ENCODE data around the gene CHL1. TPM values are rescaled to one million over a fixed set of nuclear protein-coding genes. Genes with fewer than 3 reads are reported as not detected.

Gene CHL1
- polyA plus RNA-seq, 4 donors: 11.0 to 24.0 (median 17.4) TPM

DNA sequence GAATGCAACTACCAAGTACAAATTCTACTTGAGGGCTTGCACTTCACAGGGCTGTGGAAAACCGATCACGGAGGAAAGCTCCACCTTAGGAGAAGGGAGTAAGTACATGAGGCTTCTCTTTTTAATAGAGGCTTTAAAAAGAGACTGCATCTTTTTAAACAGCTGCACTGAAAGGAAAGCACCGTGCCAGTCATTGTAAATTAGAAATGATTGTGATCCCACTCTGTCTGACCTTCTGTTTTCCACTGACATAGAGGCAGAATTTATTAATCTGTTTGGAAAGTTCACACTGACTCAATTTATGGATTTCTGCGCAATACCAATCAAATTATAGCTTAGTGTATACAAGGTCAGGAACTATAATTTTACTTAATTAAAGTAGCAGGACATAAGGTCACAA lies 198.2 kb downstream of the CHL1 start:
- DNase-seq (ENCODE audit: low read depth in 4 of 4, low spot score in 3 of 4): no peak

DNA sequence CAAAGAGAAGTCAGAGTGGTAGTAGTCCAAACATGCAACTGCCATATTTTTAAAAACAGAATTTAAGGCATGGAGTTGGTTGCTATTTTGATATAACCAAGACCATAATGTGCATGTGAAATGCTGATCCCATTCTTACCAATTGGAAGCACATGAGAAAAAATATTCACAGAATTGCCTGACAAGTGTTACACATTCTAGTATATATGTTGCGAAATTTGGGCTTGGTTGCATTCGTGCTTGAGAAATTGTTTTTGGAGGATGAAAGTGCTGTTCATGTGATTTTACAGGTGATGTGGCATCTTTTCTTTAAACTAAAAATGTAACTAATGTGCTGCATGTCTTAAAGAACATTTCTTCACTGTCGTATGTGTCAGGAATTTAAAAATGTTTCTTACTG lies 199.7 kb downstream of the CHL1 start:
- no peak for DNase-seq (ENCODE audit: low read depth in 4 of 4, low spot score in 3 of 4)

DNA sequence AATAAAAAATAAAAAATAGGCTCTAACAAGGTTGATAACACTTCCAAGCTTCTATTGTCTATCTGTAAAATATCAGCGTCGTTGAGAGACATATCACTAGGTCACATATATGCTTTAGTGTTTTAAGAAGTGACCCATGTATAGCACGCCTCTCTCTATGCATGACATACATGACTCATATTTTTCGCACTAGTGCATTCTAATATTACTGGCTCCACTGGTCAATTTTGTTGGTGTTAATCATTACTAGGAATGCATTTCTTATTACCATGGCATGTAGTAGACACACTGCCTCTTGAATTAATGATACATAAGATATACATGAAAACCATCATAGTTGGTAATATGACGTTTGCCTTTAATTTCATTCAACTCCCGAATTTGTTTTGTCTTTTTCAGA lies 203.1 kb downstream of the CHL1 start:
- DNase-seq (ENCODE audit: low read depth in 4 of 4, low spot score in 3 of 4): no peak

DNA sequence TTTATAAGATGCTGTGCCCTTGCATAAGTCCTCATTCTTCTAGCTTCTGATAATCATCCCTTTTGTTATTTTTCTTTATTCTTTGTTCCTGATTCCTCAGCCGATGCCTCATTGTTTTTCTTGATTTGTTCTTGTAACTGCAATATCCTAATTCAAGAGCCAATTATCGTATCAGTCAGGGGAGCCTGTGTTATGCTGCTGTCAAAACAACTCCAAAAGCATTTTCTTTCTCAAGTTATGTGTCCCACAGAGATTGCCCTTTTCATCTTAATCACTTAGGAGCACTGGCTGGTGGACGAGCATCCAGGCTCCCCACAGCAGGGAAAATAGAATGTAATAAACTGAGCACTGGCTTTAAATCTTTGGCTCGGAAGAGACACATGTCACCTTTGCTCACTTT lies 207.3 kb downstream of the CHL1 start:
- no peak for DNase-seq (ENCODE audit: low read depth in 4 of 4, low spot score in 3 of 4)

DNA sequence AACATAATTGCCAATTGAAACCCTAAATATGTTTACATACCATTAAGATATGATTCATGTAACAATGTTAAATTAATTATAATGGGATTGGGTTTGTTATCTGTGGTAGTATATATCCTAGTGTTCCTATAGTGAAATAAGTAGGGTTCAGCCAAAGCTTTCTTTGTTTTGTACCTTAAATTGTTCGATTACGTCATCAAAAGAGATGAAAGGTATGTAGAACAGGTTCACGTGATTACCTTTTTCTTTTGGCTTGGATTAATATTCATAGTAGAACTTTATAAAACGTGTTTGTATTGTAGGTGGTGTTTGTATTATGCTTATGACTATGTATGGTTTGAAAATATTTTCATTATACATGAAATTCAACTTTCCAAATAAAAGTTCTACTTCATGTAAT lies 212.4 kb downstream of the CHL1 start:
- DNase-seq (ENCODE audit: low read depth in 4 of 4, low spot score in 3 of 4): no peak

DNA sequence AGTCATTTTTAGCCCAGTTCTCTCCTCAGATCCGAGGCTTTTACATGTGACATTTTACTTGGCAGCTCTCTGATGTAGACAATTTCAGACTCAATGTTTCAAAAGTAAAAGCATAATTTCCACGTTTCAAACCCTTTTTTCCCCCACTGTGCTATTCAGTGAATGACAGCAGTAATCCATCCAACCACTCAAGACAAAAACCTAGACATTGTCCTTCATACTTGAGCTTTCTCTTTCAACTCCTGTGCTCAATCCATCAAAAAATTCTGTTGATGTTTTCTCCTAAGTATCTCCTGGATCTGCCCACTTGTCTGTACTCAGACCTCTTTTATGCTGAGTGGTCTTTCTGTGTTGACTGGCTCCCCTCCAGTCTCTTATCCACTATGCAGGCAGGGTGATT lies 214.7 kb downstream of the CHL1 start:
- DNase-seq (ENCODE audit: low read depth in 4 of 4, low spot score in 3 of 4): no peak

DNA sequence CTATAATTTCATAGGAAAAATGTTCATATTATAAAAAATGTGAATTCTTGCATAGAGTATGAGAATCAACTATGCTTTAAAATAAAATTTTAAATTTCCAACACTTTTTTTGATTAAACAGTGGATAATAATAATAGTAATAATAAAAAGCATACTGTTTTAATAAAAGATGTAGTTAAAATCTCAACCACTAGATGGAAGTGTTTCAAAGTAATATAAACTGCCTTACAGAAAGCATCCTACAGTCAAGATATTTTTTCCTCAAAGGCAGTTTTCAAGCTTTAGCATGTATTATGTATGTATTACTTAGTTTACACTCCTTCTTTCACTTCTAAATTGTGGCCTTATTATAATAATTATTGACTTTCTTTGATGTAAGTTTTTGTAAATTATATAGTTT lies 217.5 kb downstream of the CHL1 start:
- DNase-seq (ENCODE audit: low read depth in 4 of 4, low spot score in 3 of 4): no peak

DNA sequence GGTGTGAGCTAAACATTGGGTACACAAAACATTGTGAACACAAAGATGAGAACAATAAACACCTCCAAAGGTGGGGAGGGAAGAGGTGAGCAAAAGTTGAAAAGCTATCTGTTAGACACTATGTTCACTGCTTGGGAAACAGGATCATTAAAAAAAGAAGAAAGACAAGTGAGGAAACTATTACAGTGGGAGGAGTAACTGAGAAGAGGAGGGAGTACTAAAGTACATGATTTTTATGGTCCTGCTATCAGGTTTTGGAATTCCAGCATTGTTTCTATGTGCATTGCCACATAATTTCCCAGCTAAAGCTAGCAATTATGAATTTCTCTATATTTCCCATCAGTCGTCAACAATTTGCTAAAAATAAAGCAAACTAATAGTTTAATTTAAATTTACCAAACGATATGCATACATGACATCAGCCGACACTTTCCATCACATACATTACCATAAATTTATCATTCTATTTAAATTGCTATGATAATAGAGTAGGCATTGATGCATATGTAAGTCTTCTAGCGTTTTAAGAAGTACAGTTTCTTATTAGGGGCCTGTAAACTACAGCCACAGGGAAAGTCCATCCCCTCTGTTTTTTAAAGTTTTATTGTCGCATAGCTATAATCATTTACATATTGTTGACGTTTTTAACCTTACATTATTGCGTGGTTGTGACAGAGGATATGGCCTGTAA lies 221.8 kb downstream of the CHL1 start:
- DNase-seq (ENCODE audit: low read depth in 4 of 4, low spot score in 3 of 4): no peak

DNA sequence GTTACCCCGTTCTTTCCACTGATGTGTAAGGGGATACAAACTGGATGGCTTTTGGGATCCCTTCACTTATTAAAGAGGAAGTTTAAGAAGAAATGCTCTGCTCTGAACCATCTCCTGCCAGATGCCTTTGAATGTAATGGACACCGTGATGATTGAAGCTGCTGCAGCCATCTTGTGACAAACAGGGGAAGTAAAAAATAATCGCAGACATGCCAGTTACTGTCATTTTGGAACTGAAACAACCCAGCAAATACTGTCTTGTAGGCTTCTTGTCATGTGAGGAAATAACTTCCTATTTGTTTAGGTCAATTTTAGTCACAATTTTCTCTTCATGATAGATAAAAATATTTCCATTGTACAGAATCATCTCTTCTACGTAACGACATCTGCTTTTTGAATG lies 224.0 kb downstream of the CHL1 start:
- DNase-seq (ENCODE audit: low read depth in 4 of 4, low spot score in 3 of 4): no peak

DNA sequence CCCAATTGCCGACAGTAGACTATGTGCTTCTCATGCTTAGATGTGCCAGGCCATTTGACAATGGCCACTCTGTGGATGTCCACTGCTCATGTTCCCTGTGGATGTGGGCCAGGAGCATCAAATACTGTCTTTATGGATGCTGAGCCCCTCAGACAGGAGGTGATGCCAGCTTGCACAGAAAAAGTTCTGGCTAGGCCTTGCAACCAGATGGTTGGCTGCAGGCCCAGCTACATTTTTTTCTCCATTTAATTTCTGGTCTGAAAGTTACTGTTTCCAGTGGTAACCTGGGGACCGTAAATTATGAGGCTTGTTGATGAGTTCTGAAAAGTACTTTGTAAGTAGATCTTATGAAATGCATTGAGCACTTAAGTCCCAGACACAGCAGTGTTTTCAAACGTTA lies 228.5 kb downstream of the CHL1 start:
- no peak for DNase-seq (ENCODE audit: low read depth in 4 of 4, low spot score in 3 of 4)

DNA sequence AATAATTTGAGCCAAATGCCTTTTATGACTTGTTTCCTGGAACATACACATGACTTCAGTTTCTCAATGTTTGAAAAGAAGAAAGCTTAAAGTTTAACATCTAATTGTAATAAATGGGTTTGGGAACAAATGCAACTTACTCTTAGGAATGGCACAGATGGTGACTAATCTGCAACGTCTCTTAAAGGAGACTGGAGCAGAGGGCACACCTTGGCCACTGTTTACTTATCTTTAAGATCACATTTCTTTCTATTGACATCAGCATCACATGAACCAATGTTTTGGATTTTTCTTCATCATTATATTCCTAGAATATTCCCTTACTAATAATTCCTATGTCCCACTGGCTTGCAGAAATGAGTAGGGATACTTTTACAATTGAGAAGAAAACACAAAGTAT lies 229.5 kb downstream of the CHL1 start:
- DNase-seq (ENCODE audit: low read depth in 4 of 4, low spot score in 3 of 4): no peak

DNA sequence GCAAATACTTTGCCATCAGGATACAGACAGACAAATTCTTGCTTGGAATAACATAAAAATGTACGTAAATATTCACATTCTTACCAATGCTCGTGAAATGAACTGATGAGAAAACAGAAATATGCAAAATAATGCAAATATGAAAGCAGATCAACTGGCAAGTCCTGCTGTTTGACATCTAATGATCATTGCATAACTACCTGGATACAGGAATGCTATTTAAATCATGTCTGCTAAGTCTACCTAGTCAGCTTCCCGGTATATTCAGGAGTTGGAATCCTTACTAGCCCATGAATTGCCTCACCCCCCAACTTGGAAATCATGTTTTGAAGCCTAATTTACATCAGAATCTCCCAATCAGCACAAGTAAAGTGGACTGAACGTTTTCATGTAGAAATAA lies 230.6 kb downstream of the CHL1 start:
- no peak for DNase-seq (ENCODE audit: low read depth in 4 of 4, low spot score in 3 of 4)

DNA sequence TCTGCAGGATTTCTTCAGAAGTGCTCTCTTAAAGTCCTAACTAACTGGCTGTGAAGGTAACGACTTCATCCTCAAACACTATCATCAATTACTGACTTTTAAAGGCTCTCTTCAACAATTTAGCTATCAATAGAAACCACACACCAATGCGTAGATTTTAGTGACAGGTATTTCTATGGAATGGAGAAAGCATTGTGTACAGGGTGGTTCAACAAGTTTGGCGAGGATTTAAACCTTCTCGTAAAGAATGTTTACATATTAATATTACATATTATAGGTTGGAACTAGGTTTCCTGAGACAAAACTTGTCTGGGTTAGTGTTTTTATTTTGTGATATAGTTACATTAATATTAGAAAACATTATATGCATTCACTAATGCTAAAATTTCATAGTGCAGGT lies 233.6 kb downstream of the CHL1 start:
- no peak for DNase-seq (ENCODE audit: low read depth in 4 of 4, low spot score in 3 of 4)

DNA sequence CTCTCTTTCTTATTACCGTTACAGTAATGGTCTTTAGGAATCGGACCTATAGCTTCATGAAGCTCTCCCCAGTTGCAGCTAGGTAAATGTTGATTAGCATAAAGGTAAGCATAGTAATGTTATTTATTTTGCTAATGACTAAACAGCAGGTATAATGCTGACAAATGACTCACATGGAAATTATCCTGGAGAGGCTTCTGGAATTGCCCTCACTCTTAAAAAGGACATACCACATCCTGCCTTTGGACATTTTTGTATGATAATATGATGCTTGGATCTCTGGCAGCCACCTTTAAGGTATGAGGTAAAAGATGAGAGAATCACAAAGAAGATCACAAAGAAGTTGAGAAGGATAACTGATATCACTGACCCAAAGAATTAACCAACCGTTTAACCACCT lies 238.6 kb downstream of the CHL1 start:
- no peak for DNase-seq (ENCODE audit: low read depth in 4 of 4, low spot score in 3 of 4)

DNA sequence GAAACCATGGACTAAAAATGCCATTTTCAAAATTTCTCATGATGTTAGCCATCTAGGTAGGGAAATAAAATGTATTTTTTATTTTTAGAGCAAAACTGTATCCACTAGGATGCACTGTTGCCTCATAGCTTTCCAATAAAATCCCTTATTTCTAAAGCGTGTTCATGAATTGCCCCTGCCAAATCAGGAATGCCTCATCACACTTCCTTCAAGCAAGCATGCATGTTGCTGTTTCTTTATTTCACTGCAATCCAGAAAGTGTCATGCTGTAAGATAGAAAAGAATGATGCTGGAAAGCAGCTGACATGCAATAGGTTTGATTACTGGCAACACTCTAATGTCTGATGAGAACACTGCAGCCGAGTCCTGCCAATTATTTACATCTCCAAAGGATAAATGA lies 239.5 kb downstream of the CHL1 start:
- no peak for DNase-seq (ENCODE audit: low read depth in 4 of 4, low spot score in 3 of 4)

DNA sequence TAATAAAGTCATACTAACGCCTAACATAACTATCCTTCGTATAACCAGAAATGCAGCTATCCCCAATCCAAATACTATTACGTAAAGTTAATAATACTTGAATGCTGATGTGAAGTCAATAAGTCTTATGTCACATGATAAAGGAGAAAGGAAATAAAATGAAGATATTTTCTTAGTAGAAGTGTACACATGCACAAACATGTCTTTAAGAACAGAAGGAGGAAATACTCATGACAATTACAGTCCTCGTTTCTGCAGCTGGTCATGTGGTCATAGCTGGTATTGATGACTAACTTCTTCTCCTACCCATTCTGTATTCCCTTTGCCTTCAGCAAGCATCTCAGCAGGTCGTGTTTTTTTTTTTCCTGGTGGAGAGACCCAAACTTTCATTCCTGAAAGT lies 244.3 kb downstream of the CHL1 start:
- no peak for DNase-seq (ENCODE audit: low read depth in 4 of 4, low spot score in 3 of 4)

DNA sequence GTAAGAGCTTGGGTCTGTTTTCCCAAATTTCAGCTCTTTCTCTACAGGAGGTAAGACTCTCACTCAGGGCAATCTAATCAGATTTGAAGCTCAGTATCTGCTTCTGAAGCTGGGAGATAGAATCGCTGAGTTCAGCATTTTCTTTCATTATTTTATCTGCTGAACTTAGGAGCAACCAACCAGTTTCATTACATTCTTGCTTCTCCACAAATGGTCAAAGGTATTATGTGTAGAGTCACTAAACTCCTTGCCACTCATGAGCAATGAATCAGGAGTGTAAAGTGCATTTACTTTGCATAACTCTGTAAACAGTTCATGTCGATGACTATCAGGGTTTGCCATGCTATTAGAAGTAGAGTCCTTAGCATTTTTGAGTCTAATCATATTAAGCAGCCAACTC lies 249.4 kb downstream of the CHL1 start:
- DNase-seq (ENCODE audit: low read depth in 4 of 4, low spot score in 3 of 4): no peak

DNA sequence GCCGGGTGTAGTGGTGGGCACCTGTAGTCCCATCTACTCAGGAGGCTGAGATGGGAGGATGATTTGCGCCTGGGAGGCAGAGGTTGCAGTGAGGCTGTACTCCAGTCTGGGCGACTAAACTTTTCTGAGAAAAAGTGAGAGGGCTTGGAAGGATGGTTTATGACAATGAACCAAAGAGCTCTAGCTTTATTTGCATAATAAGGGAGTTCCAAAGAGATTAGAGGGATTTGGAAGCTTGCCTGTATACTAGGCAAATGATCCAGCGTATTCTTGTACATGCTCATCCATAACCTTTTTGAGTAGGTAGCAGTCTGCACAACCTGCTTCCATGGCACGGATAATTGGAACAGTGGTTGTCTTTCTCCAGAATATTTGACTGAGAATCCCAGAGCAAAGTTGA lies 251.1 kb downstream of the CHL1 start:
- no peak for DNase-seq (ENCODE audit: low read depth in 4 of 4, low spot score in 3 of 4)

DNA sequence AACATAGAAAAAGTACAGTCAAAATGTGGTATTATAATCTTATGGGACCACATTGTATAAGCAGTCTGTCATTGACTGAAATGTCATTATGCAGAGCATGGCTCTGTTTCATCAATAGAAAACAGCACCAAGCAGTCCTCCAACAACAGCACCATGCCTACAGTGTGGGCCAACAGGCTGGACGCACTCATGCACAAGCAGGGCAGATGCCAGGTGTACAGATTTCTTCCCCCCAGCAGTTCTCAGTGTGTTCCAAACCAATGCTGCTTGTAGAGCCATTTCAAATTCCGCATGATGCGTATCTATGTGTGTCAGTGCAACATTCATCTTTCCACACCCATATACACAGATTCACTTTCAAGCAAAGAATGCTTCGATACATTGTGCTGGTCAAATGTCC lies 253.1 kb downstream of the CHL1 start:
- no peak for DNase-seq (ENCODE audit: low read depth in 4 of 4, low spot score in 3 of 4)

DNA sequence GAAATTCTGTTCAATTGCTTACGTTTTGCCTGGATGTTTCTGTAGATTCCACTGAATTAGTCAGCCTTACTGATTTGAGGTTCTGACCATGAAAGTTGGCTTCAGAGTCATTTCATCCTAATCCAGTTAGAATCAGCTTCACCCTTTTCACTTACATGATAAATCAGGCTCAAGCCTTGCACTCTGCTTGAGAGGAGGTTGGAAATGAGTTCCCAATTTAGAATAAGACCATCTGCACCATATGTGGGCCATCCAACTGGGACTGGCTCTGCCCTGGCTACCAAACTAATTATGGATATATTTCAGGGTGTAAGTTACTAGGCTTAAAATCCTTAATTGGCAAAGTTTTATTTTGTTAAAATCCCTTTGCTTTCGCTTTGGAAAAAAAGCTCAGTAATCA lies 255.7 kb downstream of the CHL1 start:
- DNase-seq (ENCODE audit: low read depth in 4 of 4, low spot score in 3 of 4): no peak

DNA sequence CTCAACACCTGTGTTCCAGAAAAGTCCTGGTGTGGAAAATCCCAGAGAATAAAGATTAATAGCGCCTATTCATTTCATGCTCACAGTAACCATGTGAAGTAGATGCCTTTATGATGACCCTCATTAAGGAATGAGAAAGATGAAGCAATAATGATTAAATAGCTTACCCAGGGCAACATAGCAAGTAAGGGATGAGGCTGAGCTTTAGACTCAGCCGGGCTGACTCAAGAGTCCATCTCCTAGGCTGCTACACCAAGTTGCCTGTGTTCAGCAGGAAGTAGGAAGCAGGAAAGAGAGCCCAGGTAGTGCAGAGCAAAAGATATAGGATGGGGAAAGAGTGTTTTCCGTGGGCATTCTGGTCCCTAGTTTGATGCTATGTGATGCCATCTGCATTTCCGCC lies 256.5 kb downstream of the CHL1 start:
- no peak for DNase-seq (ENCODE audit: low read depth in 4 of 4, low spot score in 3 of 4)

DNA sequence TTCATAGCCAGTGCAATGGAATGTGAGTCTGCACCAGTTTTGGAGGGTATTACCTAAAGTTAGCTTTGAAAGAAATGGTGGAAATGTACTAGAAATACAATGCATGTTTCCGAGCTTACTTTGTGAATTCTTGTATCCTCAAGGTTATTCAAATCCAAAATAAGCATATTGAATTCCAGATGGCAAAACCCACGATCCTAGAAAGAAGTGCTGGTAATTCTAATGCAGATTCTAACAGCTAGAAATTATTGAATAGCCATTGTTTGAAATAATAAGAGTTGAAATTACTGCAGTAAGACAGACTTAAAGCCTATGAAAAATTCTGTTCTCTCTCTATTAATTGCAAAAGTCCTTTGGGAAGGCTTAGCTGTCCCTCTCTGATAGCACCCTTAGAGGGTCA lies 258.4 kb downstream of the CHL1 start:
- no peak for DNase-seq (ENCODE audit: low read depth in 4 of 4, low spot score in 3 of 4)

DNA sequence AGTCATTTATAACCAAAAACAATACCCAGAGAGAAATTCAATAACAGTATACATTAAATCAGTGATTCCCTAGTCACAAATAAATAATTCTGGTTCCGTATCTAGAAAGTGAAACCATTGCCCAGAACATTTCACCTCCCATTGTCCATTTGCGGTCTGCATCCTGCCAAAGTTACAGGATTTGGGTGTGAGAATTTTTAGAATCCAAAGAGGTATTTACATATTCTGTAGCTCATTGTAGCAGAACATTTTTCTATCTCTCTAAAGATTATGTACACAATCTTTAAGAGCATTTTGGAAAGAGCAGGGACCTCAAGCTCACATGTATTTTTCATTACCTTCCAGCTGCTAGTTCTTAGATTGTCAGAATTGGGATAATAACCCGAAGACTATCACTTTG lies 261.6 kb downstream of the CHL1 start:
- DNase-seq (ENCODE audit: low read depth in 4 of 4, low spot score in 3 of 4): no peak

Data from left renal pelvis (tissue), 4 donors.